Activated naive CD4-positive, alpha-beta T cell treated with Interleukin-2 at 50 U/mL for 16 hours (primary cell): ENCODE data around the gene OTC.

Experiments
- DNase-seq: peaks from one replicate; pipeline ENCODE4 v3.0.0-alpha.2; 2020

OTC gene

GRCh38 chrX:38352362-38352761 is at the start of gene OTC:
OTC (plus strand) TSS chrX:38352604; CDS start chrX:38352697, 93 bp downstream.
- DNase-seq = no peak

GRCh38 chrX:38304010-38304409 is 48.4 kb upstream of the OTC start:
- DNase-seq = no peak

- no peak for DNase-seq
These were observed 46.4 kb upstream of the OTC start for GRCh38 chrX:38305971-38306370.

- no peak for DNase-seq
These were observed 40.7 kb upstream of the OTC start for GRCh38 chrX:38311743-38312142.

GRCh38 chrX:38312436-38312835 is 40.0 kb upstream of the OTC start:
- no peak for DNase-seq

GRCh38 chrX:38313190-38313589 is 39.2 kb upstream of the OTC start:
- no peak for DNase-seq

- DNase-seq = no peak
These were observed 37.2 kb upstream of the OTC start for GRCh38 chrX:38315186-38315585.

- no peak for DNase-seq
These were observed 34.2 kb upstream of the OTC start for GRCh38 chrX:38318196-38318595.

- no peak for DNase-seq
These were observed 33.8 kb upstream of the OTC start for GRCh38 chrX:38318606-38319005.

- DNase-seq = no peak
These were observed 31.6 kb upstream of the OTC start for GRCh38 chrX:38320819-38321218.

- no peak for DNase-seq
These were observed 26.3 kb upstream of the OTC start for GRCh38 chrX:38326086-38326485.

GRCh38 chrX:38327007-38327774 is 25.2 kb upstream of the OTC start, which contains the start of gene RPGR:
RPGR (minus strand) TSS chrX:38327509; CDS start chrX:38327367, 142 bp downstream.
- peak; percentile 92 for DNase-seq

- no peak for DNase-seq
These were observed 24.7 kb upstream of the OTC start for GRCh38 chrX:38327775-38328081.

- no peak for DNase-seq
These were observed 19.9 kb upstream of the OTC start for GRCh38 chrX:38332505-38332904.

- DNase-seq = no peak
These were observed 17.0 kb upstream of the OTC start for GRCh38 chrX:38335382-38335781.

GRCh38 chrX:38336538-38337240 is 15.7 kb upstream of the OTC start:
- DNase-seq = no peak

- DNase-seq = no peak
These were observed 11.0 kb upstream of the OTC start for GRCh38 chrX:38341442-38341841.

- DNase-seq = no peak
These were observed 9.3 kb upstream of the OTC start for GRCh38 chrX:38342853-38343778.

GRCh38 chrX:38346150-38346549 is 6.3 kb upstream of the OTC start:
- DNase-seq = no peak

- no peak for DNase-seq
These were observed 5.3 kb upstream of the OTC start for GRCh38 chrX:38347136-38347535.

- no peak for DNase-seq
These were observed 1.1 kb upstream of the OTC start for GRCh38 chrX:38351346-38351745.

GRCh38 chrX:38356401-38356800 is 4.0 kb downstream of the OTC start:
- DNase-seq = no peak
